ENCODE measurements around the gene PARP9.

The PARP9 gene

GRCh38 chr3:122586773-122587485 lies 22.8 kb upstream of the PARP9 start:
- TF ChIP-seq FOXP2 (optimal IDR thresholded peaks at IDR 0.05; ENCODE audit: borderline replicate concordance, extremely low read depth, extremely low read length, insufficient read depth): no peak

DNA sequence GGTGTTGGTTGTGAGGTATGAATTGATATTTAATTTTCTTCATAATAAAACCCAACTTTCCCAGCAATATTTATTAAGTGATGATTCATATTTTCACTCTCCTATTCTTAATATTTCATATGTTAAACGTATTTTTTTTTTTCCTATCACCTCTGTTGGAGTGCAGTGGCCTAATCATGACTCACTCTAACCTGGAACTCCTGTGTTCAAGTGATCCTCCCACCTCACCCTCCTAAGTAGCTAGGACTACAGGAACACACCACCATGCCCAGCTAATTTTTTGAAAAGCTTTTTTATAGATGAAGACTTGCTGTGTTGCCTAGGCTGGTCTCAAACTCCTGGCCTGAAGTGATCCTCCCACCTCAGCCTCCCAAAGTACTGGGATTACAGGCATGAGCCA lies 22.0 kb upstream of the PARP9 start:
- TF ChIP-seq REST (IDR thresholded peaks at IDR 0.05; ENCODE audit: insufficient read depth in 1 of 2, low read depth in 2 of 2, low read length in 2 of 2): no peak
- no peak for TF ChIP-seq TAF1 (IDR thresholded peaks at IDR 0.05; ENCODE audit: borderline replicate concordance, insufficient read depth, low read length)
- no peak for TF ChIP-seq POLR2AphosphoS5 (IDR thresholded peaks at IDR 0.05; ENCODE audit: low read depth, low read length)
- TF ChIP-seq FOXP2 (optimal IDR thresholded peaks at IDR 0.05; ENCODE audit: borderline replicate concordance, extremely low read depth, extremely low read length, insufficient read depth): no peak
- no peak for TF ChIP-seq SIN3A (IDR thresholded peaks at IDR 0.05; ENCODE audit: borderline replicate concordance, insufficient read depth, low read length)

- TF ChIP-seq FOXP2 (optimal IDR thresholded peaks at IDR 0.05; ENCODE audit: borderline replicate concordance, extremely low read depth, extremely low read length, insufficient read depth): no peak
- TF ChIP-seq POLR2AphosphoS5 (IDR thresholded peaks at IDR 0.05; ENCODE audit: low read depth, low read length): no peak
- no peak for TF ChIP-seq TAF1 (IDR thresholded peaks at IDR 0.05; ENCODE audit: borderline replicate concordance, insufficient read depth, low read length)
- no peak for TF ChIP-seq REST (IDR thresholded peaks at IDR 0.05; ENCODE audit: insufficient read depth in 1 of 2, low read depth in 2 of 2, low read length in 2 of 2)
- no peak for TF ChIP-seq SIN3A (IDR thresholded peaks at IDR 0.05; ENCODE audit: borderline replicate concordance, insufficient read depth, low read length)
Observed at GRCh38 chr3:122582390-122582789, 18.3 kb upstream of the PARP9 start.

- no peak for TF ChIP-seq TAF1 (IDR thresholded peaks at IDR 0.05; ENCODE audit: borderline replicate concordance, insufficient read depth, low read length)
- TF ChIP-seq POLR2AphosphoS5 (IDR thresholded peaks at IDR 0.05; ENCODE audit: low read depth, low read length): no peak
Observed at GRCh38 chr3:122581622-122582021, 17.5 kb upstream of the PARP9 start.

DNA sequence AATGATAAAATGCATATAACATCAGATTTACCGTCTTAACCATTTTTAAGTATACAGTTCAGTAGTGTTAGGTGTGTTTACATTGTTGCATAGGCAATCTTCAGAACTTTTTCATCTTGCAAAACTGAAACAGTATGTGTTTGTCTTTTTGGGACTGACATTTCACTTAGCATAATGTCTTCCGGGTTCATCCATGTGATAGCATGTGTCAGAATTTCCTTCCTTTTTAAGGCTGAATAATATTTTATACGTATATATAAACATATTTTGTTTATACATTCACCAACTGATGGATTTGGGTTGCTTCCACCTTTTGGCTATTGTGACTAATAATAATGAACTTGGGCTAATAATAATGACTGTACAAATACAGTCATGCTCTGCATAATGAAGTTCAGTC lies 16.4 kb upstream of the PARP9 start:
- TF ChIP-seq REST (IDR thresholded peaks at IDR 0.05; ENCODE audit: insufficient read depth in 1 of 2, low read depth in 2 of 2, low read length in 2 of 2): no peak

GRCh38 chr3:122578069-122578740 lies 14.1 kb upstream of the PARP9 start:
- TF ChIP-seq TAF1 (IDR thresholded peaks at IDR 0.05; ENCODE audit: borderline replicate concordance, insufficient read depth, low read length): no peak
- no peak for TF ChIP-seq FOXP2 (optimal IDR thresholded peaks at IDR 0.05; ENCODE audit: borderline replicate concordance, extremely low read depth, extremely low read length, insufficient read depth)
- no peak for TF ChIP-seq SIN3A (IDR thresholded peaks at IDR 0.05; ENCODE audit: borderline replicate concordance, insufficient read depth, low read length)
- TF ChIP-seq POLR2AphosphoS5 (IDR thresholded peaks at IDR 0.05; ENCODE audit: low read depth, low read length): no peak
- TF ChIP-seq REST (IDR thresholded peaks at IDR 0.05; ENCODE audit: insufficient read depth in 1 of 2, low read depth in 2 of 2, low read length in 2 of 2): no peak
